Measurements from ENCODE around the gene ZSCAN25.

The ZSCAN25 gene

GRCh38 chr7:99679032-99679399 is 62.3 kb downstream of the ZSCAN25 start:
- no peak for DNase-seq (ENCODE audit: low read depth, low spot score)
- in situ Hi-C loops (cut with HindIII; ENCODE audit: low sequenced_read_pairs), result no loop called here
- no peak overlapping the region for H3K4me3 ChIP-seq (ENCODE audit: low read depth, low read length)
- no peak for TF ChIP-seq CTCF (IDR thresholded peaks at IDR 0.05; ENCODE audit: low read depth, low read length)

GRCh38 chr7:99679400-99680191 is 62.9 kb downstream of the ZSCAN25 start, which contains the start of gene CYP3A5:
TSS of gene CYP3A5 (minus strand) at chr7:99679996. CDS start at chr7:99679896, 100 bp downstream.
- DNase-seq (ENCODE audit: low read depth, low spot score), result no peak
- TF ChIP-seq CTCF (IDR thresholded peaks at IDR 0.05; ENCODE audit: low read depth, low read length), result no peak
- in situ Hi-C loops (cut with HindIII; ENCODE audit: low sequenced_read_pairs), result no loop called here
- H3K4me3 ChIP-seq (ENCODE audit: low read depth, low read length), result no peak within 1 kb of the TSS

All from astrocyte of the spinal cord (primary cell).